ENCODE measurements around the gene ACADSB.

DNA sequence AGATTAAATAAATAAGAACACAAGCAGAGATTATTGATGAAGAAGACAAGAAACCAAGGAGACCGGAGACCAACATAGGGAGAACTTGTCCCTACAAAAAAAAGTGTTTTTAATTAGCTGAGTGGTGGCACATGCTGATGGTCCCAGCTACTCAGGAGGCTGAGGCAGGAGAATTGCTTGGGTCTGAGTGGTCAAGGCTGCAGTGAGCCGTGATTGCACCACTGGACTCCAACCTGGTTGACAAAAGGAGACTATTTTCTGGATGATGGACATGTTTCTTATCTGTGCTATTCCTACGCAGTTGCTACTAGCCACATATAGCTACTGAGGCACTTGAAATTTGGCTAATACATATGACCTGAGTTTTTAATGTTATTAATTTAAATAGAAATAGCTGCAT is 9.9 kb upstream of the ACADSB start:
- TF ChIP-seq SIN3A (IDR thresholded peaks at IDR 0.05; ENCODE audit: low read depth, low read length) (no peak), NBN (IDR thresholded peaks at IDR 0.05) (no peak)
